NCI-H2029 treated with DMSO at 0.1 percent for 48 hours (cell line): ENCODE measurements around the gene TSGA10IP.

Experiments used
- DNase-seq: peaks from one replicate; lab custom pipeline; 2025; lab: John Stamatoyannopoulos, UW

Gene TSGA10IP

DNA sequence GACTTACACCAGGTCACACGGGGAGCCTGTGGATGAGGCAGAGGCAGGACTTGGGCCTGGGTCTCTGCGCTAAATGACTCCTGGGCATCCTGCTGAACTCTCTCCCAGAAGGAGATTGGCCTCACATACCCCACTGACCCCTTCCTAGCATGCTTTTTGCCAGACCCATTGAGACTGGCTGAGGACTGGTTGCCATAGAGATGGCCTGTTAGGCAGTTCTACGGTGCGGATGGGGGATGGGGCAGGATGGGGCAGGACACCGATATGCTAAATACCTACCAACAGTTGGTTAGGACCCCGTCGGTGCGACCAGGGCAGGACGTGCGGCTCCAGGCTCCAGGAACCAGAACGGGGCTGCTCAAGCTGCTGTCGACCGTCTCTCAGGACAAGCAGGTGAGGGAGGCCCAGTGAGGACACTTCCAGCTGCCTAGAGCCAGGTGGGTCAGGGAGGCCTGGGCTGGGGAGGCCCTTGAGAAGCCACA is at the start of gene TSGA10IP:
Gene TSGA10IP (plus strand): TSS at position 51 of the 482 bp plus-strand sequence. CDS start 196 bp downstream, at position 247.
- DNase-seq = no peak

DNA sequence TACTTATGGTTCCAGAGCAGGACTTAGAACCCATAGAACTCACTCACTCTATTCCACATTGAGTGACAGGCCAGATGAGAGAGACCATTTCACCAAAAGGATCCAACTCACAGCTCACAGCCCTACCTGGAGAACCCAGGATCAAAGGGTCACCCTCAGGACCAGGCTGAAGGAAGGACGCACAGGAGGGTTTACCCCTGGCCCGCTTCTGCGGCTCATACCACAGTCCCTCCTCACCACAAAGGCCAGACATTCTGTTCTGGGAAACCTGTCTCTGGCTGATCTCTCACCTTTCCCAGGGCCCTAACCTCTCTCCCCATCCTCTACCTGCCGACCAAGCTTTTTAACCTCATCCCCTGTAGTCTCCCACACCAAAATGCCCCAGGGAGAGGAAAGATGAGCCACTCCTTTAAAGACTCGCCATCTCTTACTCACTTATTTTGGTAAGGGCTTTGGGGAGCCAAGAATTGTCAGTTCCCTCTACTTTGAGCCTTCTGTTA is 49.7 kb upstream of the TSGA10IP start:
- DNase-seq = no peak

DNA sequence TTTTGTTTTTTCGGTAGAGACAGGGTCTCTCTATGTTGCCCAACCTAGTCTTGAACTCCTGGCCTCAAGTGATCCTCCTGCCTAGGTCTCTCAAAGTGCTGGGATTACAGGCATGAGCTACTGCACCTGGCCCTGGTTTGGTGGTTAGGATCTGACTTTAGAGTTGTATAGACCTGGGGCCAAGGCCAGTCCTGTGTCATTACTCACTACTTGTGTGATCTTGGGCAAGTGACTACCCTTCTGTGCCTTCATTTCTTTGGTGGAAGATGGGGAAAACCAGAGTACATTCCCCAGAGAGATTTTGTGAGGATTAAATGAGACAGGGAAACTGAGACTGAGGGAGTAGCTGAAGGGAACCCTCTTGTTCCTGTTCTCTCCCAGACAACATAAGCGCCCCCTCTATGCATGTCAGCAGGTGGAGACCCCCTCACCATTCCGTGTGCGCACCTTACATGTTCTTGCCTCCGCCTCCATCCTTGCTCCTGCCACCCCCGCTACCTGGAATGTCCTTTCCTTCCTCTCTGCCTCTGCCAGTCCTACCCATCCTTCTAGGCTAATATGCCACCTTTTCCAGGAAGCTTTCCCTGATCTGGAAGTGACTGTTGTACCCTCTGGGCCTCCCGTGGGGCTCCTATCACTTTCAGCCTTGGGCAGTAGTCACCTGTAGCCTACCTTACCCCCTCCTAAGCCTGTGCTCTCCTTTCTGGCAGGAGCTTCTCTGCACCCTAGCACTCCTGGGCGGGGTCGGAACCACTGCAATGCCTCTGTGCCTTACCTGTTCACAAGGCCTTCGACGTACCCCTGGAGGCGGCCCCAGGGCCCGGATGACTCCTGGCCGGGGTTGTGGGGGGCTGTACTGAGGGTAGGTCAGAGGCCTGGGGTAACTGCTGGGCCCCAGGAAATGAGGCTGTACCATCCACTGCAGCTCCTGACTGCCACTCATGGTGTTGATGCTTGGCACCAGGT is 49.0 kb upstream of the TSGA10IP start:
- DNase-seq = no peak

DNA sequence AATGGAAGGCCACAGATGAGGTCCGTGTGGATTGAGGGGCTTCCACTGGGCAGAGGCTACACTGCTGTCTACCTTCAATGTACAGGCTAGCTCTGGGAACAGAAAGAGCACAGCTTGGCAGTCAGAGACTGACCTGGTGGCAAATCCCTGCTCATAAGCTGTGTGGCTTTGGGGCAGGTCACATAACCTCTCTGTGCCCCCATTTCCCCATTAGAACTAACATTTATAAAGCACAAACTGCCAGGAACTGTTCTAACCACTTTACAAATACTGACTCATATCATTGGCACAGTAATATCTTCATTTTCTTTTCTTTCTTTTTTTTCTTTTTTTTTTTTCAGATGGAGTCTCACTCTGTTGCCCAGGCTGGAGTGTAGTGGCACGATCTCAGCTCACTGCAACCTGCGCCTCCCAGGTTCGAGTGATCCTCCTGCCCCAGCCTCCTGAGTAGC is 48.2 kb upstream of the TSGA10IP start:
- no peak for DNase-seq

DNA sequence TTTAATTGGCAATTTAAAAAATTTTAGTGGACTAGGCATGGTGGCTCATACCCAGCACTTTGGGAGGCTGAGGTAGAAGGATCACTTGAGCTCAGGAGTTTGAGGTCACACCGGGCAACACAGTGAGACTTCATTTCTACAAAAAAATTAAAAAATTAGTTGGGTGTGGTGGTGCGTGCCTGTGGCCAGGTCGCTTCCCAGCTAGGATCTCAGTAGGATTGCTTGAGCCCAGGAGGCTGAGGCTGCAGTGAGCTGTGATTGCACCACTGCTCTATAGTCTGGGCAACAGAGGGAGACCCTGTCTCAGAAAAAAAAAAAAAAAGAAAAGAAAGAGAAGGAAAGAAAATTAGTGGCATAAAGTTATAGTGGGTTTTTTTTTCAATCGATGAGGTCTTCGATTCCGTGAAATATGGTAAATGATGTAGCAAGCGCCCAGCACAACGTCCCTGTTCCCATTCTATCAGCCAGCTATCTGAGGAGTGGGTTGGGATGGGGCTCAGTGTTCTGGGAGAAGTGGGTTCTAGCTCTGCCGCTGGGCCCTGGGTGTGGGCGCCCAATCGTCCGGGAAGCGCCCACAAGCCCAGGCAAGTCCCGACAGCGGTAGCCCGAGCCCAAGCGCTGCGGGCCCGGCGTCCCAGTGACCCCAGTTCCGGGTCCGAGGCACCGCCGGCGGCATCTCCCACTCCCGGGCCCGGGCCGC is 46.5 kb upstream of the TSGA10IP start:
- no peak for DNase-seq

DNA sequence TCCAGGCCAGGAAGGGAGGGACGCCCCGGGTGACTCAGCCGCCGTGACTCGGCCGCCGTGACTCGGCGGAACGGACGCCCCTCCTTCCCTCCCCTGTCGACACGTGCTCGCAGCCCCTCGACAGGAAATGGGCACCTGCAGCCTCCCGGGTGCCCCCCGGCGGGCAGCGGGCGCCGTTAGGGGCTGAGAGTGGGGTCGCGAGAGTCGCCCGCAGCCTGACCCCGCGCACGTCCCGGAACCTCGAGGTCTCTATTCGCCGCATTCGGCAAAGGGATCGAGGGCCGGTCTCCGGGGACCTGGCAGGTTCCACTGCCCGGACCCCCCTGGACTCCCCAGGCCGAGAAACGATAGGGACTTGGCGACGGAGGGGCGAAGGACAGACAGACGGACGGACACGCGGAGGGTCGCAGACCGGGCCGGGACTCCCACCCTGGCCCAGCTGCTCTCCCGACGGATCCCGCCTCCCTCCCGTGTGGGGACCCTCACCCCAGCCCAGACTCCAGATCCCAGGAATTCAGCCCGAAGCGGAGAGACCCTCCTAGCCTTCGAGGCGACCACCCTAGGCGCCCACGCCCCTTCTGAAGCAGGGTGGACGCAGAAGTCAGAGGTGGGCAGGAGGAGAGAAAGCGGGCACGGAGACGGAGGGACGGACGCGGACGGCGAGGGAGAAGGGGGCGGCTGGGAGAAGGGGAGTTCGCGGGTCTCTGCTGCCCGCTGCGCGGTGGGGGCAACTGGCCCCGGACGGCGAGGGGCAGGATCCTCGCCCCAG is 45.7 kb upstream of the TSGA10IP start:
- DNase-seq = no peak

DNA sequence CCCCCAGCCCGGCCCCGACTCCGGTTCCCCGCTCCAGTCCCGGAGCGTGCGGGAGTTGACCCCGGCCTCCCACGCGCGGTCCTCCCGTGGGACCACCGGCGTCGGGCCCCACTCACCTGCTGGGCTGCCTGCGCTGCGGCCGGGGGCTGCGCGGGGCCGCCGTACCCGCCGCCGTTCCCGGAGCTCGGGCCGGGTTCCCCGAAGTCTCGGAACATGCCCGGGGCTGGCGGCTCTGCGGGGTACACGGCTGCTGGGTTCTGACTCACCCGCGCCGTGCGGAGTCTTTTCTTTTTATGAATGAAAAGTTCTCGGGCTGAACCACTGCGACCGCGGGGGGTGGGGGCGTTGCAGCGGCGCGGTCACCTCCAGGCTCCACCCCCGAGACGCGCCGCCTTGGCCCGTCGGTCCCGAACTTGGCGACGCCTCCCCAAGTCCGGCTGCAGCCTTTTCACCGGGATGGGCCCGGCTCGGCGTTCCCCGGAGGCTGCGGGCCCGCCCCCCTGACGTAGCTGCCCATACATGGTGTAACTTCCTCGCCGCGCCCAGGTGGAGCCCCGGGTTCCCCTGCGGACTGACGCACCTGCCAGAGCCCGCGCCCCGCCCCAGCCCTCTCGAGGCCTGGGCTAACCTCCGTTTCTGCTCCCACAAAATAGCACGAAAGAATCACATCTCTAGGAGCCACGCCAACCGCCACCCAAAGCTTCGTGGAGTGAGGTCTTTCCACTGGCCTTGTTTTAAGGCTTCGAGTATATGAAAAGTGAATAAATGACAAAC is 45.0 kb upstream of the TSGA10IP start, which contains the start of gene FOSL1:
Gene FOSL1 (minus strand): TSS at position 264 of the 774 bp plus-strand sequence. CDS start 49 bp downstream, at position 215.
- DNase-seq = no peak

DNA sequence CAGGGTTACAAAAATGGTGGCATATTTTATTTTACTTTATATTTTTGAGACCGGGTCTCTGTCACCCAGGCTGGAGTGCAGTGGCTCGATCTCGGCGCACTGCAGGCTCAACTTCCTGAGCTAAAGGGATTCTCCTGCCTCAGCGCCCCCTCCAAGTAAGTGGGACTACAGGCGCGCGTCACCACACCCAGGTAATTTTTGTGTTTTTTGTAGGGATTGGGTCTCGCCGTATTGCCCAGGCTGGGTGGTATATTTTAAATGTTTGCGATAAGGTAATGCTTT is 44.4 kb upstream of the TSGA10IP start:
- DNase-seq = no peak

DNA sequence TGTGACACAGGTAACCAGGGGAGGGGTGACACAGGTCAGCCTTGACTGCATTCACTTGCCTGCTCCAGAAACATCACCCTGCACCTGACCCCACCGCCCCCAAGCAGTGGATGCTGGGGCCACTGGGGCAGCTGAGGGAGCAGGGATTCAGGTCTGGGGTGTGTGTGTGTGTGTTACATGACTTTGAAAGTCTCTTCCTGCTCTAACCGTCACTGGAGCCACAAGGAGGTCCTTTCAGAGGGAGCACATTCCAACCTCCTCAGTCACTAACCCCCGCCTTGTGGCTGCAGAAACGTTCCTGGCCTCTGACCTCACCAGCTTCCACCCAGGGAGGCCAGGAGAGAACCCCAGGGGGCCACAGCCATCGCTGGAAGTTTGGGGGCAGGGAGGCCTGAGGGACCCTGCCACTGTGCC is 42.2 kb upstream of the TSGA10IP start:
- DNase-seq = no peak

DNA sequence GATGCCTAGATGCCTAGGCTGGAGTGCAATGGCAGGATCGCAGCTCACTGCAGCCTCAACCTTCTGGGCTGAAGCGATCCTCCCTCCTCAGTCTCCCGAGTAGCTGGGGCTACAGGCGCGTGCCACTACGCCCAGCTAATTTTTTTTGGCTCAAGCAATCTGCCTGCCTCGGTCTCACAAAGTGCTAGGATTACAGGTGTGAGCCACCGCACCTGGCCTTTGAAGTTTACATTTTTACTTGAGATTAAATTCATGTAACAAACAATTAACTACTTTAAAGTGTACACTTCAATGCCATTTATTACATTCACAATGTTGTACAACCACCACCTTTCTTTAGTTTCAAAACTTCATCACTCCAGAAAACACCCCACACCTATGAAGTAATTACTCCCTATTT is 41.6 kb upstream of the TSGA10IP start:
- no peak for DNase-seq

DNA sequence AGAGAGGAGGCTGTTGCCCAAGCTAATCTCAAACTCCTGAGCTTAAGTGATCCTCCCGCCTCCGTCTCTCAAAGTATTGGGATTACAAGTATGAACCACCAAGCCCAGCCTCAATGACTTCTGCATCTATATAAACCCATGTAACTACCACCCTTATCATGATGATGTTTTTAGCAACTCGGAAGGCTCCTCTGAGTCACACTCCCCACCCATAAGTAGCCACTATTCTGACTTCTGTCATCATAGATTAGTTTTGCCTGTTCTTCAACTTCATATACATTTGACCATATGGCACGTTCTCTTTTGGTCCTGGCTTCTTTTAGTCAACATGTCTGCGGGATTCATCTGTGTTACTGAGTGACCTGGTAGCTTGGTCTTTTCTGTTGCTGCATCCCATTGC is 38.7 kb upstream of the TSGA10IP start:
- DNase-seq = no peak

DNA sequence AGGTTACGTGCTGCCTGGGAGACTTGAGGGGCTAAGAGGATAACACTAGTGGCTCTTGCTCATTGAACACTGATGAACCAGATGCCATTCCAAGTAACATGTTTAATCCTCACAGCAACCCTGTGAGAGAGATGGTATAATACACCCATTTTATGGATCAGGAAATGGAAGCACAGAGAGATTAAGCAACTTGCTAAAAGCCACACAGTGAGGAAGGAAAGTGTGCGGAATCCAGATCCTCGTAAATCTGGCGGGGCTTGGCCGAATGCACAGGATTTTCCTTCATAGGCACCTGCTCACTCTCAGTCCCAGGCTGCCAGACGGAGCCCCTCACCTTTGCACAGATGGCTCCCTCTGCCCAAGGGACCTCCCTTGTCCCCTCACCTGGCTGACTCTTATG is 37.4 kb upstream of the TSGA10IP start:
- no peak for DNase-seq

DNA sequence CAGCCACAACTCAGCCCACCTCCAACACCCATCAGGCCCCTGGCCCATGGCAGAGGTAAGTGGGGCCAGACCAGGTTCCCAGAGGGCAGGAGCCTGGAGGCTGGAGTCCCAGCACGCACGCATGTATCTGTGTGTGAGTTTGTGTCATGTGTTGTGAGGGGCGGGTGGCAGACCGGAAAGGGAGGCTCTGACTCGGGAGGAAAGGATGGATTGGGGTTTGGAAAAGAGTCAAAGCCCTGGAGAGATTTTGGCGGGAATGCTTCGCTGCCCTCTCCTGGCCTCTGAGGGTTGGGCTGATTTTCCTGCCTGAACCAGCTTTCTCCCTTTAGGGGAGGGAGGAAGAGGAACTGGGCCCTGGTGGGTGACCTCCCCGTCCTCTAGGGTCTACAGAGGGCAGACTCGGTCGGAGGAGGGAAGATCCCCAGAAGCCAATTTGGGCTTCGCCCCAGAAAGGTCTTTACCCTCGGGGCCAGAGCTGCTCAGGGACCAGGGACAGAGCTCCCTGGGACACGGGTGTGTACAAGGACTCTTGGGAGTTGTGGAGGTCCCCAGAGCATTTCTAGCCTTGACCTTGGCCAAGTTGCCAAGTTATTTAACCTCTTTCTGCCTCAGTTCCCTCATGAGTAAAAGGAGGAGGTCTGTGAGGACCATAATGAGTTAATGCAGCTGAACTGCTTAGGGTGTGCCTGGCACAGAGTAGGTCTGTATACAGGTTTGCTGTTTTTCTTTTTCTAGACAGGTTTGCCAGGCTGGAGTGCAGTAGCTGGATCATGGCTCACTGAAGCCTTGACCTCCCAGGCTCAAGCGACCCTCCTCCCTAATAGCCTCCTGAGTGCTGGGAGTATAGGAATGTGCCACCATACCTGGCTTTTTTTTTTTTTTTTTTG is 33.4 kb upstream of the TSGA10IP start:
- no peak for DNase-seq

DNA sequence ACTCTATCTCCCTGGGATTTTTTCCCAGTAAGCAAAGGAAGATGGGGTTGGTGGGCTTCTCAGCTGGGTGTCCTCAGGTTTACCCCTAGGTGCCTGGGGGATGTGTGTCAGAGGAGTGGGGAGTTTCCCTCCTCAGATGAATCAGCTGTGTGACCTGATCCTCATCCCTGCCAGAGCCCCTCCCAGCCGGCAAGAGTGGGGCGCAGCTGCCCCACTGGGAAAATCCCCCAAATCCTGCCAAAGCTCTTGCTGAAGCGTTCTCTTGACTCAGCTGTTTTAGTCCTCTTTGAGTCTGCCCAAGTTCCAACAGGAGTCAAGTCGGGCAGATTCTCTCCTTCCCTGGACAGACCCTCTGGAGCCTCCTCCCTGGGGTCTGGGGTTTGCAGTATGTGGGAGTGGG is 32.4 kb upstream of the TSGA10IP start:
- DNase-seq = no peak

DNA sequence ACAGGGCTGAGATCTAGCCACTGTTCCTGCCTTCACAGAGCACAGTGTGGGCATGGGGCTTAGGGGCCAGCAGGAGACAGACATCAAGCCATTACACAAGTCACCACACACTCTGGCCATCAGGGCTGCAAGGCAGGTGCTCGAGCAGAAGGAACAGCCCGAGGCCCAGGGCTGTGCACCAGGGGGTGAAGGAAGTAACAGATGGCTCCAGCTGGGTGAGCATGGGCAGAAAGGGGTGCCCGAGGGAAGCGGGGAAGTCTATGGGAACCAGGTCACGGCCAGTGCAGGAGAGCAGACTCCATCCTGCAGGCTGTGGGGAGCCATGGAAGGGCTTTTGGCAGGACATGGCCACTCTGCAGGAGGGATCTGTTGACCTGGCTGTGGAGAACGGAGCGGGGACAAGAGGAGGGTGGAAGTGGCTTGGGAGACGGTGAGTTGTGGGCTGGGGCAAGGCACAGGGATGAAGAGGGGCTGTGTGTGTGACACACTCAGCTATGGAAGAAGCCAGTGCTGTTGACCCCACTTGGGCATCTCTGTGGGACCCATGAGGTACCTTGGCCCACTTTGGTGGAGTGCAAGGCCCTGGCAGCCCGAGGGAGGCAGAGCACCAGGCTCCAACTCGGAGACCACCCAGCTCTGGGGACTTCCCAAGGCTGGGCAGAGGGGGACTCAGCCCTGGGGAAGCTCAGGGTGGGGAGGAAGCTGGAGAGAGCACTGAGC is 30.0 kb upstream of the TSGA10IP start:
- no peak for DNase-seq

DNA sequence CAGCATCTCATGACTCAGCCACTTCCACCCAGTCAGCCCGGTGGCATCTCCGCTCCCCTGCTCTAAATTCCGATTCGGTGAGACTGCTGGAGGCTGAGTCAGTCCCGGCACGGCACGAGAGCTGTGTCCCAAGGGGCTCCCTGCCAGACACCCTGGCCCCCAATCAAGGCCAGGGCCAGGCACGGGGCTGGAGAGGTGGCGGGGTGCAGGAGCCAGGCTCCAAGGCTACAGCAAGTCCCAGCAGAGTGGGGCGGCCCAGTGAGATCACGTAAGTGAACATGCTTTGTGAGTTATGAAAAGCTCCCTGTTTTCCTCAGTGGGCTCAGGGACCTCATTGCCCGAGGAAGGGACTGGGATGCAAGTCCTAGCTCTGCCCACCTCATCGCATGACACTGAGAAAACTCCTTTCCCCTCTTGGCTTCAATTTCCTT is 29.4 kb upstream of the TSGA10IP start:
- no peak for DNase-seq

DNA sequence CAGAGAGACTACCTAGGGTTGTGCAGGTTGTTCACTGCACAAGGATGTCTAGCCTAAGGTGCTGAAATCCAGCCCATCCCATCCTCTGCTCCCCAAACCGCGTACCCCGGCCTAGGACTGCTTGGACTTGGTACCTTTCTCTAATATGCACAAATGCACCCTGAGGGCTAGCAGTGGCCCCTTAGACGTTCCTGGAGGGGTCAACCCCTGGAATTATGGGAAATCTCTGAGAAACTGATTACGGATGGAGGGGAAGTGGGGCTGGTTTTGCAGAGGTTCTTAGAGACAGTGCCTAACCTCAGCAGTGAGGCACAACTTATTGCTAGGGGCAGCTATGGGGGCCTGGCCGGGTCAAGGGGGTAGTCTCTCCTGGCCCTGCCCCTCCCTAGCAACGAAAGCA is 28.9 kb upstream of the TSGA10IP start:
- no peak for DNase-seq

DNA sequence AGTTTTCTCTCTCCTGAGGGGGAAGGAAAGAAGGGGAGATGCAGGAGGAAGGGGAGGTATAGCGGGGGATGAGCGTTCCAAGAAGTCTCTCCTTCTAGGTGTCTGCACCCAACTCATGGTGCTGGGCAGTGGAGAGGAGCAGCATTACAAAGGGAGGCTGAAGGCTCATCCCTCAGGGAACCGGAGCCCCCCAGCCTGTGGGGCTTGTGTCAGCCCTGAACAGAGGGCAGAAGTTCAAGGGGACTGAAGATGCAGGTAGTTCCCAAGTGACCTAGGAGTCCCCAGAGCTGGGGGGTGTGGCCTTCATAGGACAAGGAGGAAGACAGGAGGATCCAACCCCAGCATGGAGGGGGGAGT is 28.2 kb upstream of the TSGA10IP start:
- no peak for DNase-seq

DNA sequence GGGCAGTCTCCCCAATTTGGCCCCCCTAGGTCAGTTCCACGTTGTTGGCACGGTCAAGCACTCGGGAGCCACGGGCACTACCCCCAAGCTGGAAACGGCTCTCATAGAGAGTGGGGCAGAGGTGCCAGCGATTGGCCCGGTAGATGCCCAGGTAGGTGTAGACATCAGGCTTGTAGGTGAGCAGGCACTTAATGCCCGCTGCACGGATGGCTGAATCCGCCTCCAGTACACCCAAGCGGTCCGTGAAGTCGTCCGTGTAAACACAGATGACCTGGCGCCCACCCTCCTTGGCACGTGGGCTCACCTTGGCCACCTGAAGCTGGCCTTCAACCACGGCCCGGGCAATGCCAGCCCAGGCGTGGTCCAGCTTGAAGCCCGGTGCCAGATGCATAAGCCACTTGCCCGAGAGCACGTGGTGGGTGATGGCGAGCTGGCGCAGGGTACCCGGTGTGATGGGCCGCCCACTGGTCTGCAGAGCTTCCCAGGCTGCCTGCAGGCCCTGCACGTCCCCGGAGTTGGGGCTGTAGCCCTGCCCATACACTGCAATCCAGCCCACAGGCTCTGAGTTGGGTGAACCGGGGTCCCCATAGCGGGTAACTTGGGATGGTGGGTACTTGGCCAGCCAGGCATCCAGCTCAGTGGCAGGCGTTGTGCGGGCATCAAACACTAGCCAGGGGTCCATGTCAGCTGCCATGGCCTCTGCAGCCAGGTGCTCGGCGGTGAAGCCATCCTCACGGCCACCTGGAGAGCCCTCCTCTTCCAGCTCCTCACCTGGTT is 27.7 kb upstream of the TSGA10IP start:
- DNase-seq = no peak
